Tibial artery (tissue), 4 donors: ENCODE measurements around the gene CYBRD1.

ENCODE experiments used
- DNase-seq, 2 donors: peaks; one replicate each; pipeline ENCODE4 v3.0.0-alpha.2; 2019
- H3K27ac ChIP-seq, 2 donors: fragments of 200-600 bp; sonication (generic) in 1 of 2; 1 replicate in 1 of 2; 2 replicates in 1 of 2; pipeline ENCODE4 v1.5.1; 2018 to 2019; ENCODE audit warnings: mild to moderate bottlenecking in 1 of 2
- H3K27me3 ChIP-seq, 2 donors: fragments of 200-600 bp; sonication (generic) in 1 of 2; one replicate each; pipeline versions ENCODE4 v1.5.1 to v1.6.0; 2016 to 2019
- H3K36me3 ChIP-seq, 3 donors: fragments of 200-600 bp; sonication (generic) in 2 of 3; one replicate each; pipeline ENCODE4 v1.5.1; 2016 to 2019; ENCODE audit warnings: mild to moderate bottlenecking in 2 of 3
- H3K4me1 ChIP-seq, 4 donors: fragments of 200-600 bp; sonication (generic) in 2 of 4; 1 replicate in 3 of 4; 2 replicates in 1 of 4; pipeline ENCODE4 v1.5.1; 2016 to 2019
- H3K4me3 ChIP-seq, 2 donors: fragments of 200-600 bp; sonication (generic) in 1 of 2; 1 replicate in 1 of 2; 2 replicates in 1 of 2; pipeline ENCODE4 v1.5.1; 2018 to 2019; ENCODE audit warnings: mild to moderate bottlenecking in 2 of 2
- H3K9me3 ChIP-seq, 3 donors: fragments of 200-600 bp; sonication (generic) in 1 of 3; one replicate each; pipeline ENCODE4 v1.5.1; 2016 to 2019
- intact Hi-C: fragments of 100-400 bp; cut with DNase I; formaldehyde crosslinking; loops from one replicate; pipeline ENCODE4 v1.15.0; 2023; ENCODE audit warnings: low total_unique reads
- TF ChIP-seq, protein P1 (sequence below), 2 experiments: fragments of 200-600 bp in 1 of 2; fragments of 450-650 bp in 1 of 2; IDR thresholded peaks; one replicate each; pipeline ENCODE4 v1.5.1; 2017 to 2019; ENCODE audit warnings: antibody characterized with exemption in 2 of 2, mild to moderate bottlenecking in 1 of 2, moderate library complexity in 1 of 2

CYBRD1 gene

DNA sequence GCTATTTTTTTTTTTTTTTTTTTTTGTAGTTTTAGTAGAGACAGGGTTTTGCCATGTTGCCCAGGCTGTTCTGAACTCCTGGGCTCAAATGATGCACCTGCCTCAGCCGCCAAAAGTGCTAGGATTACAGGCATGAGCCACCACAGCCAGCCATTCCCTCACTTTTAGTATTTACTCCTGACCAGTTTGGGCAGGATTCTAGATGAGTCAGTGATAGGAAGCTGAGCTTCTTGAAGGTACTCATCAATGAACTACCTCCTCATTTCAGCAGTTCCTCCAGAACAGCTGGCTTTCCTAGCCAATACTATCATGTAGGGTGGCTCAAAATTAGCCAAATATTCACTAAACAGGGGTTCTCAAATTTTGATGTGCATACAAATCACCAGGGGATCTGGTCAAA, 57.2 kb downstream of the CYBRD1 start:
- Histone ChIP-seq H3K4me1 (no peaks in the 10 kb centered on the region), H3K4me3 (no peak overlapping the region), H3K27ac (no peak overlapping the region), H3K27me3 (no peaks in the 10 kb centered on the region), H3K9me3 (no peaks in the 10 kb centered on the region), H3K36me3 (no peaks in the 10 kb centered on the region)
- TF ChIP-seq, protein P1, sequence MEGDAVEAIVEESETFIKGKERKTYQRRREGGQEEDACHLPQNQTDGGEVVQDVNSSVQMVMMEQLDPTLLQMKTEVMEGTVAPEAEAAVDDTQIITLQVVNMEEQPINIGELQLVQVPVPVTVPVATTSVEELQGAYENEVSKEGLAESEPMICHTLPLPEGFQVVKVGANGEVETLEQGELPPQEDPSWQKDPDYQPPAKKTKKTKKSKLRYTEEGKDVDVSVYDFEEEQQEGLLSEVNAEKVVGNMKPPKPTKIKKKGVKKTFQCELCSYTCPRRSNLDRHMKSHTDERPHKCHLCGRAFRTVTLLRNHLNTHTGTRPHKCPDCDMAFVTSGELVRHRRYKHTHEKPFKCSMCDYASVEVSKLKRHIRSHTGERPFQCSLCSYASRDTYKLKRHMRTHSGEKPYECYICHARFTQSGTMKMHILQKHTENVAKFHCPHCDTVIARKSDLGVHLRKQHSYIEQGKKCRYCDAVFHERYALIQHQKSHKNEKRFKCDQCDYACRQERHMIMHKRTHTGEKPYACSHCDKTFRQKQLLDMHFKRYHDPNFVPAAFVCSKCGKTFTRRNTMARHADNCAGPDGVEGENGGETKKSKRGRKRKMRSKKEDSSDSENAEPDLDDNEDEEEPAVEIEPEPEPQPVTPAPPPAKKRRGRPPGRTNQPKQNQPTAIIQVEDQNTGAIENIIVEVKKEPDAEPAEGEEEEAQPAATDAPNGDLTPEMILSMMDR (IDR thresholded peaks at IDR 0.05): no peak
- DNase-seq: no peak
- intact Hi-C loops: no loop called here

DNA sequence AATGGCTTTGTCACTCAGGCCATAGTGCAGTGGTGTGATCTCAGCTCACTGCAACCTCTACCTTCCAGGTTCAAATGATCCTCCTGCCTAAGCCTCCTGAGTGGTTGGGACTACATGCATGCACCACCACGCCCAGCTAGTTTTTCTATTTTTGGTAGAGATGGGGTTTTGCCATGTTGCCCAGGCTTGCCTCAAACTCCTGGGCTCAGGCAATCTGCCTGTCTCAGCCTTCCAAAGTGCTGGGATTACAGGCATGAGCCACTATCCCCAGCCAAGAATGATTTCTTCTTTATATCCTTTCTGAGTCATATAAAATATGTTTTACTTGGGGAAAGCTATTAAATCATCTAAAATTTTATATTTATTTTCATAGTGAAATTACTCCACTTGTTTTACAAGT, 61.3 kb downstream of the CYBRD1 start:
- H3K4me1 ChIP-seq: no peaks in the 10 kb centered on the region
- no peaks in the 10 kb centered on the region for H3K27me3 ChIP-seq
- H3K27ac ChIP-seq: no peak overlapping the region
- TF ChIP-seq, protein P1 (IDR thresholded peaks at IDR 0.05): no peak
- no peaks in the 10 kb centered on the region for H3K36me3 ChIP-seq
- intact Hi-C loops: no loop called here
- no peak for DNase-seq
- no peaks in the 10 kb centered on the region for H3K9me3 ChIP-seq
- no peak overlapping the region for H3K4me3 ChIP-seq

- no peak for DNase-seq
- Histone ChIP-seq H3K27ac (no peak overlapping the region), H3K4me1 (no peaks in the 10 kb centered on the region), H3K4me3 (no peak overlapping the region), H3K9me3 (no peaks in the 10 kb centered on the region), H3K36me3 (no peaks in the 10 kb centered on the region), H3K27me3 (no peaks in the 10 kb centered on the region)
- intact Hi-C loops: no loop called here
- TF ChIP-seq, protein P1 (IDR thresholded peaks at IDR 0.05): no peak
Measured at GRCh38 chr2:171584001-171584400, 61.7 kb downstream of the CYBRD1 start.

DNA sequence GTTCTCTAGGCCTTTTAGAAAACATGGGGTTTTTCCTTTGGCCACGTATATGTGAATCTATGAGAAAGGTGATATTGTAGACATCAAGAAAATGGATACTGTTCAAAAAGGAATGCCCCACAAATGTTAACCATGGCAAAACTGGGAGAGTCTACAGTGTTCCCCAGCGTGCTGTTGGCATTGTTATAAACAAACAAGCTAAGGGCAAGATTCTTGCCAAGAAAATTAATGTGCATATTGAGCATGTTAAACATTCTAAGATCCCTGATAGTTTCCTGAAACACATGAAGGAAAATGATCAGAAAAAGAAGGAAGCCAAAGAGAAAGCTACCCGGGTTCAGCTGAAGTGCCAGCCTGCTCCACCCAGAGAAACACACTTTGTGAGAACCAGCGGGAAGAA, 64.9 kb downstream of the CYBRD1 start:
- intact Hi-C loops: no loop called here
- DNase-seq: no peak
- TF ChIP-seq, protein P1 (IDR thresholded peaks at IDR 0.05): no peak
- Histone ChIP-seq H3K36me3 (no peaks in the 10 kb centered on the region), H3K27me3 (peaks cover 0 to 9% of the 10 kb centered on the region in 2 donors), H3K9me3 (no peaks in the 10 kb centered on the region), H3K27ac (no peak overlapping the region), H3K4me1 (no peaks in the 10 kb centered on the region), H3K4me3 (no peak overlapping the region)

DNA sequence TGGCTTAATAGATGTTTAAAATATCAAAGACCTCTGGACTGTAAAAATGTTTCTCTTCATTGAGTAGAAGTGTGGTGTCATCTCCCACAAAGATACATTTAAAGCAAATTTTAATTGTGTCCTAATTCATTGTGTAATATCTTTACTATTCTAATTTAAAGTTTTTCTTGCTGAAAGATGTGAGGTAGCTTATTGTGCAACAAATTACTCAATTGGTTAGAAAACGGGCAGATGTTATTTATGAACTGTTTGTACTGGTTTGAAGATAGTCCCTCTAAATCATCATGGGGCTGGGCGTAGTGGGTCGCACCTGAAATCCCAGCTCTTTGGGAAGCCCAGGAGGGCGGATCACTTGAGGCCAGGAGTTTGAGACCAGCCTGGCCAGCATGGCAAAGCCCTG, 65.3 kb downstream of the CYBRD1 start:
- peaks cover 0 to 9% of the 10 kb centered on the region in 2 donors for H3K27me3 ChIP-seq
- H3K9me3 ChIP-seq: no peaks in the 10 kb centered on the region
- no peak for DNase-seq
- intact Hi-C loops: no loop called here
- TF ChIP-seq, protein P1 (IDR thresholded peaks at IDR 0.05): no peak
- H3K4me3 ChIP-seq: no peak overlapping the region
- H3K4me1 ChIP-seq: no peaks in the 10 kb centered on the region
- H3K27ac ChIP-seq: no peak overlapping the region
- no peaks in the 10 kb centered on the region for H3K36me3 ChIP-seq

DNA sequence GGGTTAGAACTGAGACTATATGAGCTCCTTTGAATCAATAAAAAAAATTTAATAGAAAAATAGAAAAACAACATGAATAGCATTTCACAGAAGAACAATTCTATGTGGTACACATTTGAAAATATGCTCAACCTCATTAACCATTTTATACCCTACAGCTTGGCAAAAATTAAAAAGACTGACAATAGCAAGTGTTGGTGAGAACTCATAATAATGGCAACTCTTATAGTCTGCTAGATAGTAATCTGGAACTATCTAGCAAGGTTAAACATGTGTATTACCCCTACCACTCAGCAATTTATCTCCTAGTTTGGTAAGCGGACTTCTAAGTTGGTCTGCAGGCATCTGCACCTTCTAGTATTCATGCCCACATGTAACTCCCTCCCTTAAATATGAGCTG, 67.8 kb downstream of the CYBRD1 start:
- Histone ChIP-seq H3K27me3 (peaks cover 0 to 9% of the 10 kb centered on the region in 2 donors), H3K4me3 (no peak overlapping the region), H3K9me3 (no peaks in the 10 kb centered on the region), H3K36me3 (no peaks in the 10 kb centered on the region), H3K27ac (no peak overlapping the region), H3K4me1 (no peaks in the 10 kb centered on the region)
- intact Hi-C loops: no loop called here
- DNase-seq: no peak
- TF ChIP-seq, protein P1 (IDR thresholded peaks at IDR 0.05): no peak
